Breast epithelium (tissue), 3 donors: Measurements from ENCODE around the gene TMEM18.

Experiments
- CTCF ChIP-seq, 3 donors: fragments of 450-650 bp; IDR thresholded peaks; one replicate each; pipeline ENCODE4 v1.5.1; 2016 to 2017; ENCODE audit warnings: antibody characterized with exemption in 3 of 3, mild to moderate bottlenecking in 3 of 3, moderate library complexity in 3 of 3
- POLR2A ChIP-seq: fragments of 450-650 bp; IDR thresholded peaks from one replicate; pipeline ENCODE4 v1.6.1; 2016; ENCODE audit warnings: antibody characterized with exemption, mild to moderate bottlenecking, moderate library complexity
- POLR2AphosphoS5 ChIP-seq, 3 donors: sonication (generic); formaldehyde crosslinking; IDR thresholded peaks; one replicate each; pipeline ENCODE4 v1.6.1; 2017; ENCODE audit warnings: antibody characterized with exemption in 3 of 3

GRCh38 chr2:717661-718060 is 40.5 kb upstream of the TMEM18 start:
- TF ChIP-seq POLR2AphosphoS5 (IDR thresholded peaks at IDR 0.05) (no peak), CTCF (IDR thresholded peaks at IDR 0.05) (no peak), POLR2A (no peak)
